ENCODE data around the gene DAPK1. TPM values are rescaled to one million over a fixed set of nuclear protein-coding genes. Genes with fewer than 3 reads are reported as not detected.

DAPK1 gene
- total and polyA plus RNA-seq, 2 donors, result 12.1 to 79.2 TPM

- no peak for DNase-seq (ENCODE audit: extremely low spot score)
These were observed 52.1 kb downstream of the DAPK1 start for GRCh38 chr9:87549791-87550190.

GRCh38 chr9:87550253-87550954 lies 52.7 kb downstream of the DAPK1 start:
- H3K36me3 ChIP-seq (ENCODE audit: insufficient read depth), result no peaks in the 10 kb centered on the region
- no peak overlapping the region for H3K4me3 ChIP-seq (ENCODE audit: low read depth, low read length)
- WGBS, result 80% methylated on average over 5 of the region's 5 CpGs
- H3K4me1 ChIP-seq (ENCODE audit: insufficient read depth), result no peaks in the 10 kb centered on the region
- DNase-seq (ENCODE audit: extremely low spot score), result no peak
- no peak overlapping the region for H3K27ac ChIP-seq (ENCODE audit: low read depth)

More at GRCh38 chr9:87549791-87550190, 52.1 kb downstream of the DAPK1 start:
- WGBS, result 85% methylated on average over 7 of the region's 7 CpGs
- Histone ChIP-seq H3K4me1 (ENCODE audit: insufficient read depth) (no peaks in the 10 kb centered on the region), H3K36me3 (ENCODE audit: insufficient read depth) (no peaks in the 10 kb centered on the region), H3K4me3 (ENCODE audit: low read depth, low read length) (no peak overlapping the region), H3K27ac (ENCODE audit: low read depth) (no peak overlapping the region)

- DNase-seq (ENCODE audit: extremely low spot score), result no peak
- Histone ChIP-seq H3K4me3 (ENCODE audit: low read depth, low read length) (no peak overlapping the region), H3K4me1 (ENCODE audit: insufficient read depth) (no peaks in the 10 kb centered on the region), H3K36me3 (ENCODE audit: insufficient read depth) (no peaks in the 10 kb centered on the region), H3K27ac (ENCODE audit: low read depth) (no peak overlapping the region)
- 80% methylated on average over 10 of the region's 10 CpGs for WGBS
These were observed 54.1 kb downstream of the DAPK1 start for GRCh38 chr9:87551772-87552217.

- no peak for DNase-seq (ENCODE audit: extremely low spot score)
- 69% methylated on average over 11 of the region's 11 CpGs for WGBS
- no peaks in the 10 kb centered on the region for H3K4me1 ChIP-seq (ENCODE audit: insufficient read depth)
- H3K27ac ChIP-seq (ENCODE audit: low read depth), result no peak overlapping the region
- no peaks in the 10 kb centered on the region for H3K36me3 ChIP-seq (ENCODE audit: insufficient read depth)
- H3K4me3 ChIP-seq (ENCODE audit: low read depth, low read length), result no peak overlapping the region
These were observed 56.7 kb downstream of the DAPK1 start for GRCh38 chr9:87554171-87554910.

GRCh38 chr9:87554976-87555375 lies 57.3 kb downstream of the DAPK1 start:
- no peak for DNase-seq (ENCODE audit: extremely low spot score)
- Histone ChIP-seq H3K4me3 (ENCODE audit: low read depth, low read length) (no peak overlapping the region), H3K4me1 (ENCODE audit: insufficient read depth) (no peaks in the 10 kb centered on the region), H3K36me3 (ENCODE audit: insufficient read depth) (no peaks in the 10 kb centered on the region), H3K27ac (ENCODE audit: low read depth) (no peak overlapping the region)
- WGBS, result 86% methylated on average over 2 of the region's 2 CpGs

GRCh38 chr9:87556039-87556438 lies 58.4 kb downstream of the DAPK1 start:
- Histone ChIP-seq H3K4me3 (ENCODE audit: low read depth, low read length) (no peak overlapping the region), H3K4me1 (ENCODE audit: insufficient read depth) (no peaks in the 10 kb centered on the region), H3K27ac (ENCODE audit: low read depth) (no peak overlapping the region), H3K36me3 (ENCODE audit: insufficient read depth) (no peaks in the 10 kb centered on the region)
- WGBS, result 82% methylated on average over 7 of the region's 7 CpGs
- DNase-seq (ENCODE audit: extremely low spot score), result no peak

GRCh38 chr9:87556821-87557220 lies 59.2 kb downstream of the DAPK1 start:
- Histone ChIP-seq H3K4me3 (ENCODE audit: low read depth, low read length) (no peak overlapping the region), H3K4me1 (ENCODE audit: insufficient read depth) (no peaks in the 10 kb centered on the region), H3K36me3 (ENCODE audit: insufficient read depth) (no peaks in the 10 kb centered on the region), H3K27ac (ENCODE audit: low read depth) (no peak overlapping the region)
- DNase-seq (ENCODE audit: extremely low spot score), result no peak
- 77% methylated on average over 6 of the region's 6 CpGs for WGBS

- 39% methylated on average over 1 of the region's 1 CpG for WGBS
- no peaks in the 10 kb centered on the region for H3K36me3 ChIP-seq (ENCODE audit: insufficient read depth)
- no peak for DNase-seq (ENCODE audit: extremely low spot score)
These were observed 60.3 kb downstream of the DAPK1 start for GRCh38 chr9:87557996-87558395.

GRCh38 chr9:87558606-87559190 lies 61.0 kb downstream of the DAPK1 start:
- DNase-seq (ENCODE audit: extremely low spot score), result no peak
- no peak overlapping the region for H3K27ac ChIP-seq (ENCODE audit: low read depth)
- no peaks in the 10 kb centered on the region for H3K36me3 ChIP-seq (ENCODE audit: insufficient read depth)
- no peaks in the 10 kb centered on the region for H3K4me1 ChIP-seq (ENCODE audit: insufficient read depth)
- H3K4me3 ChIP-seq (ENCODE audit: low read depth, low read length), result no peak overlapping the region
- WGBS, result 78% methylated on average over 5 of the region's 5 CpGs

More at GRCh38 chr9:87557996-87558395, 60.3 kb downstream of the DAPK1 start:
- Histone ChIP-seq H3K27ac (ENCODE audit: low read depth) (no peak overlapping the region), H3K4me3 (ENCODE audit: low read depth, low read length) (no peak overlapping the region), H3K4me1 (ENCODE audit: insufficient read depth) (no peaks in the 10 kb centered on the region)

GRCh38 chr9:87562062-87562461 lies 64.4 kb downstream of the DAPK1 start:
- no peak overlapping the region for H3K27ac ChIP-seq (ENCODE audit: low read depth)
- 84% methylated on average over 7 of the region's 7 CpGs for WGBS
- H3K4me3 ChIP-seq (ENCODE audit: low read depth, low read length), result no peak overlapping the region
- no peaks in the 10 kb centered on the region for H3K4me1 ChIP-seq (ENCODE audit: insufficient read depth)
- H3K36me3 ChIP-seq (ENCODE audit: insufficient read depth), result no peaks in the 10 kb centered on the region
- DNase-seq (ENCODE audit: extremely low spot score), result no peak

GRCh38 chr9:87562530-87563170 lies 65.0 kb downstream of the DAPK1 start:
- Histone ChIP-seq H3K4me3 (ENCODE audit: low read depth, low read length) (no peak overlapping the region), H3K27ac (ENCODE audit: low read depth) (no peak overlapping the region), H3K4me1 (ENCODE audit: insufficient read depth) (no peaks in the 10 kb centered on the region), H3K36me3 (ENCODE audit: insufficient read depth) (no peaks in the 10 kb centered on the region)
- WGBS, result 66% methylated on average over 2 of the region's 2 CpGs
- no peak for DNase-seq (ENCODE audit: extremely low spot score)

- no peak overlapping the region for H3K27ac ChIP-seq (ENCODE audit: low read depth)
- no peak overlapping the region for H3K4me3 ChIP-seq (ENCODE audit: low read depth, low read length)
- H3K4me1 ChIP-seq (ENCODE audit: insufficient read depth), result no peaks in the 10 kb centered on the region
- WGBS, result 79% methylated on average over 1 of the region's 1 CpG
- no peaks in the 10 kb centered on the region for H3K36me3 ChIP-seq (ENCODE audit: insufficient read depth)
- no peak for DNase-seq (ENCODE audit: extremely low spot score)
These were observed 66.4 kb downstream of the DAPK1 start for GRCh38 chr9:87564111-87564510.

GRCh38 chr9:87564791-87565241 lies 67.1 kb downstream of the DAPK1 start:
- WGBS, result 65% methylated on average over 4 of the region's 4 CpGs
- H3K4me1 ChIP-seq (ENCODE audit: insufficient read depth), result no peaks in the 10 kb centered on the region
- no peak for DNase-seq (ENCODE audit: extremely low spot score)
- H3K36me3 ChIP-seq (ENCODE audit: insufficient read depth), result no peaks in the 10 kb centered on the region
- no peak overlapping the region for H3K27ac ChIP-seq (ENCODE audit: low read depth)
- no peak overlapping the region for H3K4me3 ChIP-seq (ENCODE audit: low read depth, low read length)

Data from urinary bladder (tissue), 4 donors.